ENCODE measurements around the gene SYT15. TPM values are rescaled to one million over a fixed set of nuclear protein-coding genes. Genes with fewer than 3 reads are reported as not detected.
"Not testable (repeated sequence)": the region's sequence is repeated elsewhere in the genome, so short reads cannot be mapped to it uniquely, and the experiment has no call there.

Gene SYT15
- total RNA-seq, 1 experiment from 2014 or later = 1.6 TPM

GRCh38 chr10:46530249-46531186, 48.4 kb upstream of the SYT15 start:
- Histone ChIP-seq H3K9me3 (ENCODE audit: control insufficient read depth in 1 of 2, insufficient read depth in 1 of 2, low read depth in 1 of 2, low read length in 2 of 2) (peaks cover 0 to 4% of the 10 kb centered on the region in 2 experiments; a peak in 1 of 4 replicates), H3K79me2 (ENCODE audit: insufficient read depth, low read length) (no peaks in the 10 kb centered on the region), H3K27me3 (ENCODE audit: insufficient read depth, low read length) (no peaks in the 10 kb centered on the region), H3K4me3 (replicated peaks in 1 of 2; ENCODE audit: low read depth in 1 of 2, low read length in 2 of 2) (no peak overlapping the region), H3K9me2 (ENCODE audit: insufficient read depth) (no peaks in the 10 kb centered on the region), H3K27ac (ENCODE audit: low read depth, low read length) (no peak overlapping the region), H3K36me3 (ENCODE audit: control insufficient read depth in 1 of 2, insufficient read depth in 2 of 2, low read length in 2 of 2) (no peaks in the 10 kb centered on the region), H3K4me1 (ENCODE audit: control insufficient read depth in 1 of 2, insufficient read depth in 2 of 2, low read length in 2 of 2) (peaks cover 3 to 13% of the 10 kb centered on the region in 2 experiments; a peak in 3 of 4 replicates), H3K4me2 (ENCODE audit: low read length) (no peak overlapping the region), H2AFZ (ENCODE audit: low read depth, low read length, poor library complexity, severe bottlenecking) (no peak overlapping the region), H3K9ac (ENCODE audit: low read length) (no peak overlapping the region), H4K20me1 (ENCODE audit: insufficient read depth) (no peaks in the 10 kb centered on the region)
- TF ChIP-seq YY1 (IDR thresholded peaks at IDR 0.05; ENCODE audit: extremely low read depth, insufficient replicate concordance, low read depth, low read length) (no peak), CBX3 (IDR thresholded peaks at IDR 0.05; ENCODE audit: low read depth) (no peak), ZBTB33 (IDR thresholded peaks at IDR 0.05; ENCODE audit: extremely low read depth, insufficient replicate concordance, low read length) (no peak), SP1 (IDR thresholded peaks at IDR 0.05; ENCODE audit: low read depth) (no peak), CEBPB (IDR thresholded peaks at IDR 0.05; ENCODE audit: low read depth) (no peak)
- RAD21 ChIA-PET (ENCODE audit: low non-redundant PET in 1 of 2, low total read pairs in 2 of 2, uncharacterized antibody in 2 of 2, unreplicated experiment in 2 of 2) = no interaction called here
- intact Hi-C loops (cut with micrococcal nuclease) = no loop called here
- ATAC-seq (no peak), DNase-seq (ENCODE audit: low read depth, low spot score) (no peak)
- POLR2A ChIA-PET = no interaction called here
- CTCF ChIA-PET = interaction anchor here (0.7 to 1.1 kb wide), 3 partner anchors 8 to 14 kb away, joined by 3 read pairs; no protein-coding TSS in a partner anchor
- no TSS peak for BruUV-seq (replicated peaks)

- CTCF ChIA-PET = not testable (repeated sequence)
These were observed 46.7 kb upstream of the SYT15 start for GRCh38 chr10:46532256-46532655.

More at GRCh38 chr10:46532256-46532655, 46.7 kb upstream of the SYT15 start:
- H4K20me1 ChIP-seq (ENCODE audit: insufficient read depth); H3K9me2 ChIP-seq (ENCODE audit: insufficient read depth); intact Hi-C loops (cut with micrococcal nuclease); H3K27ac ChIP-seq (ENCODE audit: low read depth, low read length); POLR2A ChIA-PET; H3K9me3 ChIP-seq (ENCODE audit: control insufficient read depth in 1 of 2, insufficient read depth in 1 of 2, low read depth in 1 of 2, low read length in 2 of 2); H3K79me2 ChIP-seq (ENCODE audit: insufficient read depth, low read length); H3K4me2 ChIP-seq (ENCODE audit: low read length); H3K36me3 ChIP-seq (ENCODE audit: control insufficient read depth in 1 of 2, insufficient read depth in 2 of 2, low read length in 2 of 2); H2AFZ ChIP-seq (ENCODE audit: low read depth, low read length, poor library complexity, severe bottlenecking); BruUV-seq (replicated peaks); DNase-seq (ENCODE audit: low read depth, low spot score); H3K4me3 ChIP-seq (replicated peaks in 1 of 2; ENCODE audit: low read depth in 1 of 2, low read length in 2 of 2); ATAC-seq; H3K4me1 ChIP-seq (ENCODE audit: control insufficient read depth in 1 of 2, insufficient read depth in 2 of 2, low read length in 2 of 2); H3K9ac ChIP-seq (ENCODE audit: low read length); RAD21 ChIA-PET (ENCODE audit: low non-redundant PET in 1 of 2, low total read pairs in 2 of 2, uncharacterized antibody in 2 of 2, unreplicated experiment in 2 of 2); H3K27me3 ChIP-seq (ENCODE audit: insufficient read depth, low read length): not testable (repeated sequence)

All from HCT116 (cell line).